ENCODE data around the gene CCDC92.
A peak's percentile ranks its signal among the peaks of the same experiment; 100 is the strongest.

CCDC92 gene

DNA sequence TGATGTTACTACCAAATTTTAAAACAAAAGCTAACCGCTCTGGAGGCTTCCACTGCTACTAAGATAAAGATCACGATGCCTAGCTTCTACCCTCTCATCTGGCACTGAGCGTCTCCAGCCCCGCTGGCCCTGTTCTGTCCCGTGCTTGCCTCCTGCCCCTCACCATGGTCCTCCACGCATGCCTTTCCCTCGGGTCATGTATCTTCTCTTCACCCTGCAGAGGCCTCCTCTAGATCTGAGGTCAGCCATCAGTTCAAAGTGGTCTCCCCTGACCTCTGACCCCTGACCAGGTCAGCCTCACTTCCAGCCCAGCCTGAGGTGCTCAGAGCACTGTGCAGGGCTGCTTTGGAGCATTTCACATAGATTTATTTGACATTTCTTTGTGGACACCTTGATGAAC, 28.7 kb upstream of the CCDC92 start:
- DNase-seq, result no peak

DNA sequence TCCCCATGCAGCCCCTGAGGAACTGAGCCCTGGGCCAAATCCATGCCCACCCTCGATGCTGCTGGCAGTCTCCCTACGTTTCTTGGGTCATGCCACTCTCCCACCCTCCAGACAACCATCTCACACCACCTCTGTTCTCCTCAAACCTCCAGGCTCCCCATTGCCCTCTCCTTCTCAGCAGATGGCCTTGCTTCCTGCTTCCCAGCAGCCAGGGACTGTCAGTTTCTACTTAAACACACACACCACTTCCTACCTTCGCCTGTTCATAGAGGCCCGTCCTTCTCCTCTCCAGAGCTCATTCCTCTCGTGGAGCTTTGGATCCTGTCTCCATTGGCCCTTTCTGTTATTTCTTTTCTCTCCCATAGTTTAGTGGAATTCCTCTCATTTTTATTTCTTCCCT, 27.5 kb upstream of the CCDC92 start:
- DNase-seq, result no peak

DNA sequence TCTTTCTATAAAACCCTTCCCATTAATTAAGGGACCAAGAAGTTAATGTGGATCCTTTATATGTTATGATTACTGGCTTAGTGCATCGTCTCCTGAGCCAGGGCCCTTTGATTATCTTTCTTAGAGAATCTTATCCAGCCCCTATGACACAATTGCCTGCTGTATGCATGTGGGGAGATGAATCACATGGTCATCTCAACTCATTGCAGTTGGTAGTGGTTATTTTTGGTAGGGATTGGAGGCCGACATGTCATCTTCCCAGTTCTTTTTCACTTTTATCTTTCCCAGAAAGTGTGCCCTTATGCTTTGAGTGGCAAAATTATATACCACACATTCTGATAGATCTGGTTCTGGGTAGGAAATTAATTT, 26.3 kb upstream of the CCDC92 start:
- DNase-seq, result no peak

DNA sequence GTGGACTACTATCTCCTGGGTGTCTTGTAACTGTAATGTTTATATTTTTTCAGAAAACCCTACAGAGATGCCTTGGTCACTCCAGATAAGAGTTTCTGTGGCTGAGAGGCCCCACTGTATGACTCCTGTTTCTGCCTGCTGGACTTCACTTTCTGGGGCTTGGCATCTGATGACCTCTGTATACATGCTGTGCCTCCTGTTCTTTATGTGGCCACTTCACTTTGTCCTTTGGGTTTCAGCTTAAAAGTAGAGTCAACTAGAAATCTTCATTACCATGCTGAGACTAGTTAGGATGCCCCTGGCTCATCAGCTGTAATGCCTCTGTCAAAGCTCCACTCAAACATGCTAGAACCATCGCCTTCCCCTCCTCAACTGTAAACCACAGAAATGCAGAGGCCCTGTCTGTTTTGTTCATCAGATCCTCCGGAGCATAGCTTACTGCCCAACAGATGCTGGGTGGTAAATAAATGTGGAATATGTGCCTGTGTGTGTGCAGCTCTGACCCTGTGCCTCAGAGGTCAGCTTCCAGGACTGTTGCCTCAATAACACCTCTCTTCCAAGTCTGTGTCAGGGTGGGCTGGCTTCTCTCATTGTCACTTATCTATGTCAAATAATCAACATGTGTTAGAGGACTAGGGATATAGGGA, 25.8 kb upstream of the CCDC92 start:
- DNase-seq, result no peak

DNA sequence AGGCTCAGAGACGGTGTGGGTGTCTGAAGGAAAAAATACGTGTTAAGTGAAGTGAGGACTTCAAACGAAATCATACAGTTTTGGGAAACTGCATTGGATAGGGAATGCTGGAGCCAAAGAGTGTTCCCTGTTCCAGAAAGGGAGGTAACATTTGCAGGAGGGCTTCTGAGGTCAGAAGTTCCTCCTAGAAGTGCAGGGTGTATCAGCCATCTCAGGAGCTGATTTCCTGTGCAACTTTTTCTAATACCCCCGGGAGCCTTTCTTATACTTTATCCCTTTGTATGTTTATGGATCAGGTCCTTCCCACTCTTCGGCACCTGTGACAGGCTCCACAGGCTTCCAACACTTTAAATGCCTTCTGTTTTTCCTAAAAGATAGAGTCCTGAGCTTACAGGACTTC, 25.3 kb upstream of the CCDC92 start:
- no peak for DNase-seq

DNA sequence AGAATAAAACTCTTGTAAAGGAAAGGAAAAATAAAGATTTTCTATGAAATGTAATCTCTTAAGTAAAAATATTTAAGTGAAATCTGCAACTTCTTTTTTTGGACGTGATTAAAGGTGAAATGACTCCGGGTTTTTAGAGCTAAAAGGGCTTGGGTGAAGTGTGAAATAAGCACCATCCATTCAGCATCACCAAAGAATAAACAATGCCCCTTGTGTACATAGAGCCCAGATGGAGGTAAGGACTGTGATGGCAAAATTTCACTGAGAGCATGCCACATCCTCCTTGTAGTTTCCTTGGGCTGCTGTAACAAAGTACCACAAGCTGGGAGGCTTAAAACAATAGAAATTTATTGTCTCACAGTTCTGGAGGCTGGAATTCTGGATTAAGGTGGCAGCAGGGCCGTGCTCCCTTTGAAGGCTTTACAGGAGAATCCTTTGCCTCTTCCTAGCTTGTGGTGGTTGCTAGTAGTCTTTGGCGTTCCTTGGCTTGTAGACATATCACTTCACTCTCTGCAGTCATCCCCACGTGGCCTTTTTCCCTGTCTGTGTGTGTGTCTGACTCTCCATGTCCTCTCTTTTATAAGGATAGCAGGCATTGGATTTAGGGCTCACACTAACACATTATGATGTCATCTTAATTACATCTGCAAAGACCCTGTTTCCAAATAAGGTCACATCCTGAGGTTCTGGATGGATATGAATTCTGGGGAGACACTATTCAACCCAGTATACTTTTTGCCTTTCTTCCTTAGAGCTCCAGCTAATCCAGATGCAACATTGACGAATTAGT, 24.6 kb upstream of the CCDC92 start:
- no peak for DNase-seq

DNA sequence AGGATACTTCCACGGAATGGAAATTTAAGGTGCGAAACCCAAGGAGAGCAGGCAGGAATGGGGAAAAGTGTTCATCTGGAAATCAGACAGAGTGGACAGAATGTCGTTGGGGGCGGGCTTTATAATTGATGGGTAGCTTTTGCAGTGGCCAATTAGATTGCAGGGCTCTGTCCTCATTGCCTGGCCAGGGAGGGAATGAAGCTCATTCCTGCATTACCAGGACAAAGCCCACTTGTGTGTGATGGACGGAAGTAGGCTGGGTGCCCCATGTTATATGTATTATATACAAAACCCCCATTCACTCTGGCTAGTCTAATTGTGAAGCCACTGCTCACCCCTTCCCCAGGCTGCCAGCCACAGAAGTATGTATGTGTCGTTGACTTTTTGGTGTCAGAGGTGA, 23.9 kb upstream of the CCDC92 start:
- peak; percentile 79 for DNase-seq

DNA sequence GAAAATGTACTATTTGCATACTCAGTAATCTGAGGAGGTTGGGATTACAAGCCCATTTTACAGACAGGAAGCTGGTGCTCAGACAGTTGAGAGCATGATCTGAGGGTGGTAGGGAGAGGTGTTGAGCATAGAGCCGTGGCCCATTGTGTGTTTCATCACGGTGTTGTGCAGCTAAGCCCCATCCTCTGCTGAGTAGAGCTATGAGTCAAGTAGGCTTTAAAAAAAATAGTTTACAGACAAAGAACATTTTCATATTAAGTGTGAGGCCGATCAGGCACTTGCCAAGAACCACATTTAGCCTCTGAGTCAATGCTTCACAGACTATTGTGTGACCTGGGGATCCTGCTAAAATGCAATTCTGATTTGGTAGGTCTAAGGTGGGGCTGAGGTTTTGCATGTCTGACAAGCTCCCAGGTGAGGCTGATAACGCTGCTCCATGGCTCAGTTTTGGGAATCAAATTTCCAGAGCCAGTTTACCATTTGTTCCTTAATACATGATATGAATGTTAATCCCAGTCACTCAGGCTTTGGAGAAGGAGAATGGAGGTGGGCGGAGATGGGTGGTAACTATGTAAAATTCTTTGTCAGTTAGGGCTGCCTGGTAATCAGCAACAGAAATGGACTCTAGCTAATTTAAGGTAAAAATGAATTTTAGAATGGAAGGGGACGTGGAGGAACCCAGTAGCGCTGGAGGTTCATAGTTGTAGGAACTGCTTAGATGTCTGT, 22.6 kb upstream of the CCDC92 start:
- no peak for DNase-seq

DNA sequence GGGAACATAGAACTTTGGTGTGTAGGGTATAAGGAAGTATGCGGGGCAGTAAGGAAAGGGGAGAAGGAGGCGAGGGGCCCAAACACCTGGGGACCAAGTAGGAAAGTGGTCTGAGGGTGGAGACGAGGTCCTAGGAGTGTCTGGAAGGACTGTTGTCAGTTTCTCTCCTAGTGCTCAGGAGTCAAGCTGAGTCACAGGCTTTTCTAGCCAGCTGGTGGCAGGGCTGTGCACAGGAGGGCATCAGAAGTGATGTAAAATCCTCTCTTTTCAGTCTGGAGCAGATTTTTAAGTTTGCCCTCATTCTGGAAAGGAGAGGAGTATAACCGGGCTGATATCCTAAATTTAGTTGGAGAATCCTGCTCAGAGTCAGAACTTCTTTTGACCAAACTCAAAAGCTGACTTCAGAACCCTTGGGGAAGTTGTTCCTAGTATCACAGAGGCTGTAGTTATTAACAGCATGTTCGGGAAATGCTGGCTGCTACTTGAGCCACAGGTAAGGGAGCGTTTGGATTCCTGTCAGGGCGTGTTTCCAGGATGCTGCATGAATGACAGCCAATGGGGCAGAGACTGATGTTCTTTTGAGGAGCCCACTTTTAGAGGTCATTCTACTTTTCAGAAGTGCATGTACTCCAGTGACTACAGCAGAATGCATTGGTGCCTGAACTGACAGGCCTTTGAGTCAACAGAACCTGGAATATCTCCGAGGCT, 19.6 kb upstream of the CCDC92 start:
- no peak for DNase-seq

DNA sequence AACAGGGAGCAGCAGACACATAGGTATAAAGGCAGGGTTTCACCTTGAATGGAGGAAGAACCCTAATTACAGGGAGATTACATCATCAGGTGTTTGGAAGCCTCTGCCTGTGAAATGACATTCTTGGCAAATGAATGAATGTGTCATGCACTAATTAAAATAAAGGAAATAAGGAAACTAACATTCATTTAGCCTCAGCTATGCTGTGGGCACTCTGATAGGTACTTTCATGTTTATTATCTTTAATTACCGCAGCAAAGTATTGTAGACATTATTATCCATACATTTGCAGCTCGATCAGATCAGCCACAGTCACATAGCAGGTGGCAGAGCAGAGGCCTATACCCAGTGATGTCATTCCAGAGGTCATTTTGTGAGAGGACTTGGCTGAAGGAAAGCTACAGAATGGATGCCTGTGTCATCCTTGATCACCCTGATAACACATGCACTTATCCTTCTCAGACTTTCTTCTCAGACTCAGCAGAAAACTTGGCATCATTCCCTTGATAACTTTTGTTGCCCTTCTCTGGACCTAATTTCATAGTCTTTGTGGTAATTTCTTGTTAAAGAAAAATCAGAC, 18.8 kb upstream of the CCDC92 start:
- DNase-seq, result no peak

DNA sequence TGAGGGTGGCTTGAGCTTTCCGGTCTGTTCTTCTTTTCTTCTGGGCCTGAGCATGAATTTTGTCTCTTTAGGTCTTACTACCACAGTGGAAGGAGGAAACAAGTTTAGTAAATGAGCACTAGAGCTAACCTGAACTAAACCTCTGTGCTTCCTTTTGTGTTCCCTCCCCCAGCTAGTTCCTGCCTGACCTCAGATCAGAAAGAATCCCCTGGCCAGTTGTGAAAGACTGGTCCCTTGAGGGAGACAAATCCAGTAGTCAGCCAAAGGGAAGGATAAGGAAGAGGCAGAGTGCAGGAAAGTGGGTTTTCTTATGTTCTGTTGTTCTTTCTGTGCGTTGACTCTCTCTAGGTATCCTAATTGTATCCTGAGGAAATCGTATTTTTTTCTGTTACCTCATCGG, 17.9 kb upstream of the CCDC92 start:
- no peak for DNase-seq

DNA sequence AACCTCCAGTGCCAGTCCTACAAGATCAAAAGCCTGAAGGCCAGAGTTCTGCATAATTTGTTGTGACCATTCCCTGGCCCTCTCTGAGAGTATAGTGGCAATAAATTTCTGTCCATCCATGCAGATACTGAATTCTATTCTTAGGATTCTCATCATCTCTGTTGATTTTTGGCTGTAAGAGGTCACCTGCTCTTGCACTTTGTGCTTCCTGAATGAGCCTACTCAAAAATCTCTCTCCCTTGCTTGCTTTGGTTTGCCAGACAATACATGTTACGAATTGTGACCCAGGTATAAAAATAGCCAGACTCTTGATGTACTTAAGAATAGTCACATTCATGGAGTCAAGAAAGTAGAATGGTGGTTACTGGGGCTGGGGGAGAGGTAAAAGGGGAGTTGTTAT, 17.1 kb upstream of the CCDC92 start:
- DNase-seq, result no peak

DNA sequence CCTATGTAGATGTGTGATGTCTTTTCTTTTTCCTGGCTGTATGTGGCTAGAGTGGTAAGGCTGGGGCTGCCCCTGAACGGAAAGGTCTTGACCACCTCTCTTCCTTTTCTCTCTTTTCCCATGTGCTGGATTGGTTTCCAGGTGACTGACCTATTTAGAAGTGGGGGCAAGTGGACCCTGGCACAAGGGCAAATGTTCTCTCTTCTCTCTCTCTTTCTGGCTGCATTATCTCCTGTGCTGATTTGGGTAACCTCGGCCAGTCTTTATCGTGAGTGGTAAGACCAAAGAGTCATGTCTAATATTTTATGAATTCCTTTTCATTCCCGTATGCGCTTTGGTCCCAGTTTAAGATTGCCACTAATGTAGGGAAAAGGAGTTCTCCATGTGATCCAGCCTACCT, 16.5 kb upstream of the CCDC92 start:
- no peak for DNase-seq

DNA sequence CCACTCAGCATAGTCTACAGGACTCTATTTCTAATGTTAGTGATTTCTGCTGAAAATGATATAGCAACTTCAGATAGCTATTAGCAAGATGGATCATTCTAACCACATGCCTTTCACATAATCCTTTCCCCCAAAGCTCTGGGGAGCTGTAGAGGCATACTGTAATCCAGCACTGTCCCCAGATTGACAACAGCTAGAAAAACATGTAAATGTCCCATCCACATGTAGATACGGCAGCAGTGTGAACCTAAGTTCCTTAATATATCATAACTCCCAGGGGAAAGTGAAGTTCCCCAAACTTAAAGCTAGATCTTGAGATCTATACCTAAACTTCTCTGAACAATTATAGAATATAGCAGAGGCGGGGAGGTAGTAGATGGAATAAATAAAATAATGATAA, 14.4 kb upstream of the CCDC92 start:
- DNase-seq, result no peak

DNA sequence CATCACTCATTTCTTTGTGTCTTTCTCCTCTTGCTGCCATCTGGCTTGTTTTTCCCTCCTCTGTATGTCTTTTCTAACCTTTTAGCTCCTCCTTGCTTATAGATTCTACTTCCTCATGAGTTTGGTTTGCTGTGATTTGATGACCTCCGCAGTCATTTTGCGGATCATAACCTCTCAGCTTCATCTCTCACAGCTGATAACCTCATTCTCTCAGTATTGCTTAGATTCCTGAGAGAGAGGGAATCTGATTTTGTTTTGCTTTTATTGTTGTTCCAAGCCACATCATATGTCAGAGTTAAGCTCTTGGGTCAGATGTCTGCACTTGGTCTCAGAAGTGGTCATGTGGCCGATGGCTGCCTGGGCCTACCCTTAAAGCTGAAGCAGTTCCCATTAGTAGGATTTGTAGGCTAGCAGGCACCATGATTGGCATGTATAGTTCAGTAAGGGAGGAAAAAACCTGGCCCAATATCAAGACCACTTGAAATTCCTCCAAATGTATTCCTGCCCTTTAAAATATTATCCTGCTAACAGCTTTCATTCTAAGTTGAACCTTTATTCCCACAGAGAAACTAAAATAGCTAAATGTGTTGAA, 13.8 kb upstream of the CCDC92 start:
- no peak for DNase-seq

DNA sequence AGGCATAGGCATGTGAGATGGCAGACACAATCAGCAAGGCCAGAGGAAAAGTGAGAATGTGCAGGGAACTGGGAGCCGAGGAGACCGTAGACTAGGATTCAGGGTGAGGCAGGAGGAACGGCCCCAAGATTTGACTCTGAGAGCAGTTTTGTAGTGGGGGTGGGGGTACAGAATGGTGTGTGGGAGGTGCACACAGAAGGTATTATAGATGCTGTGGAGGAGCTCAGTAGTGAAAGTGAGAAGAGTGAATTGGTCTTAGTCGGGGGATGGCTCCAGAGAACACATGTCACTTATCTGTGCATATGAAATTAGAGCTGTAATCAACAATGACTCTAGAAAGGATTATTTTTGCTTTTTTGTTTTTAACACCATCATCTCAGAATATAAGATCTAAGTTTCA, 12.3 kb upstream of the CCDC92 start:
- DNase-seq, result no peak

DNA sequence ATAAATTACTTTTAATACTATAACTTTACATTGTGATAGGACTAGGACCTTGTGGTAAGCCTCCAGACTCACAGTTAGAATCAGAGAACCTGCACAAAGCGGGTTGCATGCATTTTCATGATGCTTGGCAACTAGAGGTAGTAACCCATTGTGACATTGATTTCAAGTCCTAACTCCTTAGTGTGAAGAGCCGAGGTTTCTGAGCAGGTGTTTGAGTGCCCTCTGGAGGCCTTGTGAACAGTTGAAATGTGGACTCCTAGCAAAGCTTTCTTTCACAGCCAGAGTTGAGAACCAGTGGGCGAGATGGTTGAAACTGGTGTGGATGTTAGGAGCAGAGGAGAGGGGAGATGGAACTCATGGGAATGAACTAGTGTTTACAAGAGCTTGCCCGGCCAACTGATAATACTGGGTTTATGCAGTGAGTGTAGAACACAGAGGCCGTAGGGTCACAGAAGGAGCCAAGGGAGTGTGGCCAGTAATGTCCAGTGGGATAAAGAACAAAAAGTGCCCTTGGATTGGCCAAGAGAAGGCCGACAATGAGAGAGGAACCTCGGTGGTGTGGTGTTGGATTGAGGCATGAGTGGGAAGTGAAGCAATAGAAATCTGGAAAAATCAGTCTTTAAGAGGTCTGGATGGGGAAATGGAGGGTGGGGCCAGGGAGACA, 11.3 kb upstream of the CCDC92 start:
- peak; percentile 78 for DNase-seq

DNA sequence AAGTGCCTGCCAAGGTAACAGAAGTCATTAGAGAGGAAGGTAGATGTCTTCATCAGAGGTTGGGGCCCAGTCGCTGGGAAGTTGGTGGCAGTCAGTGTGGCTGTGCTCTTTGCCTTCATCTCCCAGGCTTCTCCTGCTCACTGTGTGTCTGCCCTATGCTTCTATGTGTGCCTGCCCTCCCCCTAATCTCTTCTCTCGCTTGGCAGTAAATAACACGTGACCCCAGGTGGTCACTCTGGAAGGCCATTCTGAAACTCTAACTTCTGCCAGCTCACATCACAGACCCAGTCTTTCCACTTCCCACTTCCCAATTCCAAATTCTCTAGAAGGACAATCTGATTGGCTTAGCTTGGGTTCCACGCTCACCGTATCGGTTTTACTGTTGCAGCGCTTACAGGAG, 9.6 kb upstream of the CCDC92 start:
- no peak for DNase-seq

DNA sequence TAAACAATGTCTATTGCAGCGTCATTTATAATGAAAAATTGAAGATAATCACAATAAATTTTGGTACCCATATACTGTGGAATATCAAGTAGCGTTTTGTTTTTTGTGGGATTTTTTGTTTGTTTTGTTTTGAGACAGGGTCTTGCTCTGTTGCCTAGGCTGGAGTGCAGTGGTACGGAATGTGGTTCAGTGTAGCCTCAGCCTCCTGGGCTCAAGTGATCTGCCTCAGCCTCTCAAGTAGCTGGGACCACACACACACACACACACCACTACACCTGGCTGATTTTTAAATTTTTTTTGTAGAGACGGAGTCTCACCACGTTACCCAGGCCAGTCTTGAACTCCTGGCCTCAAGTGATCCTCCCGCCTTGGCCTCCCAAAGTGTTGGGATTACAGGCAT, 6.9 kb upstream of the CCDC92 start:
- no peak for DNase-seq

DNA sequence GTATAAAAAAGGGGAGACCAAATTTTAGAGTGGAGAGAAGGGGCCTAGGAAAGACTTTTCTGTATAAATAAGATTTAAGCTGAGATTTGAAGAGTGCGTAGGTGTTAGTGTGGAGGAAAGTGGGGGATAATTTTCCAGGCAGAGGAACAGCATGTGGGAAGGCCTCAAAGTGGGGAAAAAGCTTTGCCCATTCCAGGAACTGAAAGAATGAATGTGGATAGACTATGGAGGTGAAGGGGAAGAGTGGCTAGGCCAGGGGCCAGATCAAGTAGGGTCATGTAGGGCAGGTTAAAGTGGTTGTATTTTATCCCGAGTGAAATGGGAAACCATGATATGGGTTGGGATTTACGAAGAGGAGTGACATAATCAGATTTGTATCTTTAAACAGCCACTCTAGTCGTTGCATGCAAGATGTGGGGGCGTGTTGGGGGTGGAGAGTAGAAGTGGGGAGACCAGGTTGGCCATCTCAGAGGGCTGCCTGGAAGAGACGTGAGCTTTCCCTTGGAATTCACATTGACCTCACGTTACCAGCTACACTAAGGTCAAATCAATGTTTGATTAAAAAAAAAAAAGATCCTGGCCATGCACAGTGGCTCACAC, 3.7 kb upstream of the CCDC92 start:
- no peak for DNase-seq

DNA sequence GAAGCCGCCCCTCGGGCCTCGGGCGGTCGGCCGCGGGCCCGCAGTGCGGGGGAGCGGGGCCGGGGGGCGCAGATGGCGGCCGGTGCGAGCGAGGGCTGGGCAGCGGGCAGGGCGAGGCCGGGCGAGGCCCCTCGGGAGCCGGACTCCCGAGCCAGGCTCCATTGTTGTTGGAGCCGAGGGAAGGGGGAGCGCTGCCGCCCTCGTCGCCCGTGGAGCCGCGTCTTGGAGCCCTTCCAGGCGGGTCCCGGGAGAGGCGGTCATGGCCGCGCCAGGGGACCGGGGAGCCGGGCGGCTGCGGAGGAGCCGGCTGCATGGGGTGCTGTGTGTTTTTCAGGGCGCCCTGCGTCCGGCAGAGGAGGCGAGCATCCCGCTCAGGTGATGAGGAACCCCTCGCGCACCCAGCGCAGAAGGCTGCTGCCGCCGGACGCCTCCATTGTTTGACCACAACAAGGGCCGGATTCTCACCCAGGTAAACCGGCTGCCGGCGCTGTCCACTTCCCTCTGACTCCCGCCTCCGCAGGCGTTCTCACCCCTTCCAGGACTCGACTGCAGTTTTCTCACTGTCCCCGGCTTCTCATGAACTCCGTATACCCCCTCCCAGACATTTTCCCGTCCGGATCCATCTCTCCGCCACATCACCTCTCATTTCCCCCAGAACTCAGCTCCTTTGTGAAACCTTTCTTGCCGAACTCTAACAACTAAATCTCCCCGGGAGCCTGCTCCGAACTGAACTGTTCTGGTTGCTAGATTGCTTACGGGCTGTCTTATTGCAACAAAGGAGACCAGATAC, 1.1 kb upstream of the CCDC92 start:
- DNase-seq, result peak; percentile 15
